SK-N-MC (cell line): Measurements from ENCODE around the gene CYS1.

Experiments
- DNase-seq: peaks from one replicate; pipeline ENCODE4 v3.0.0-alpha.2; 2011; ENCODE audit warnings: low read depth, low spot score
- H3K27ac ChIP-seq: fragments of 200-600 bp; sonication (generic); 2 replicates; pipeline ENCODE4 v1.5.1; 2016; ENCODE audit warnings: mixed run types
- H3K36me3 ChIP-seq: fragments of 200-600 bp; sonication (generic); 2 replicates; pipeline ENCODE4 v1.6.1; 2017; ENCODE audit warnings: antibody characterized with exemption, low read length, mixed read lengths; ENCODE audit not compliant: insufficient read depth
- H3K4me3 ChIP-seq: fragments of 200-600 bp; sonication (generic); 2 replicates; pipeline ENCODE4 v1.5.1; 2016
- H3K9ac ChIP-seq: fragments of 200-600 bp; sonication (generic); 2 replicates; pipeline ENCODE4 v1.8.0; 2017; ENCODE audit warnings: mixed run types, mixed read lengths; ENCODE audit not compliant: insufficient read length
- H3K9me3 ChIP-seq: fragments of 200-600 bp; sonication (generic); 2 replicates; pipeline ENCODE4 v1.6.1; 2017; ENCODE audit warnings: low read depth, mild to moderate bottlenecking, antibody characterized with exemption, low read length, moderate library complexity, mixed read lengths
- EZH2 ChIP-seq: fragments of 200-600 bp; sonication (generic); IDR thresholded peaks from one replicate; pipeline ENCODE4 v1.6.1; 2017; ENCODE audit warnings: antibody characterized with exemption
- FOXP2 ChIP-seq: optimal IDR thresholded peaks from 2 replicates; pipeline ENCODE3; 2011; ENCODE audit warnings: mild to moderate bottlenecking, moderate library complexity; ENCODE audit not compliant: insufficient read depth; ENCODE audit errors: extremely low read length, control extremely low read depth
- POLR2AphosphoS5 ChIP-seq: IDR thresholded peaks from 2 replicates; pipeline ENCODE4 v1.6.1; 2012; ENCODE audit warnings: mild to moderate bottlenecking, low read depth, low read length, borderline replicate concordance

Gene CYS1

GRCh38 chr2:10059552-10060335 is 20.5 kb downstream of the CYS1 start:
- Histone ChIP-seq H3K9ac (no peak overlapping the region), H3K36me3 (no peaks in the 10 kb centered on the region), H3K4me3 (no peak overlapping the region), H3K9me3 (no peaks in the 10 kb centered on the region), H3K27ac (no peak overlapping the region)
- DNase-seq: no peak
- TF ChIP-seq FOXP2: no peak
- TF ChIP-seq POLR2AphosphoS5: no peak
- TF ChIP-seq EZH2: no peak

- no peak overlapping the region for H3K4me3 ChIP-seq
- H3K36me3 ChIP-seq: peaks cover 1% of the 10 kb centered on the region; the same call in 1 of the 2 replicates
- no peak overlapping the region for H3K9ac ChIP-seq
- no peaks in the 10 kb centered on the region for H3K9me3 ChIP-seq
- H3K27ac ChIP-seq: no peak overlapping the region
- no peak for DNase-seq
- TF ChIP-seq POLR2AphosphoS5: no peak
- no peak for TF ChIP-seq FOXP2
- no peak for TF ChIP-seq EZH2
Measured at GRCh38 chr2:10059016-10059351, 21.2 kb downstream of the CYS1 start.

GRCh38 chr2:10058251-10059015 is 21.8 kb downstream of the CYS1 start:
- no peak overlapping the region for H3K9ac ChIP-seq
- peaks cover 6% of the 10 kb centered on the region; the same call in 1 of the 2 replicates for H3K36me3 ChIP-seq
- no peaks in the 10 kb centered on the region for H3K9me3 ChIP-seq
- H3K27ac ChIP-seq: no peak overlapping the region
- DNase-seq: no peak
- H3K4me3 ChIP-seq: no peak overlapping the region
- TF ChIP-seq FOXP2 (no peak), POLR2AphosphoS5 (no peak), EZH2 (no peak)

GRCh38 chr2:10057231-10058107 is 22.7 kb downstream of the CYS1 start:
- H3K9ac ChIP-seq: no peak overlapping the region
- TF ChIP-seq FOXP2 (no peak), POLR2AphosphoS5 (no peak), EZH2 (no peak)
- H3K36me3 ChIP-seq: peaks cover 12% of the 10 kb centered on the region; the same call in 1 of the 2 replicates
- H3K9me3 ChIP-seq: no peaks in the 10 kb centered on the region
- H3K4me3 ChIP-seq: peak overlapping the region; percentile 54
- no peak for DNase-seq
- no peak overlapping the region for H3K27ac ChIP-seq

GRCh38 chr2:10056439-10056838 is 23.8 kb downstream of the CYS1 start:
- H3K4me3 ChIP-seq: no peak overlapping the region
- H3K27ac ChIP-seq: no peak overlapping the region

GRCh38 chr2:10054976-10055375 is 25.2 kb downstream of the CYS1 start:
- TF ChIP-seq FOXP2 (no peak), POLR2AphosphoS5 (no peak), EZH2 (no peak)
- no peaks in the 10 kb centered on the region for H3K9me3 ChIP-seq
- DNase-seq: no peak
- no peak overlapping the region for H3K9ac ChIP-seq
- no peak overlapping the region for H3K4me3 ChIP-seq
- no peak overlapping the region; the same call in 1 of the 2 replicates for H3K27ac ChIP-seq
- peaks cover 18% of the 10 kb centered on the region; the same call in 1 of the 2 replicates for H3K36me3 ChIP-seq

More at GRCh38 chr2:10056439-10056838, 23.8 kb downstream of the CYS1 start:
- H3K36me3 ChIP-seq: peaks cover 18% of the 10 kb centered on the region; the same call in 1 of the 2 replicates
- no peaks in the 10 kb centered on the region for H3K9me3 ChIP-seq
- DNase-seq: no peak
- H3K9ac ChIP-seq: no peak overlapping the region
- TF ChIP-seq FOXP2 (no peak), POLR2AphosphoS5 (no peak), EZH2 (no peak)

GRCh38 chr2:10054424-10054823 is 25.8 kb downstream of the CYS1 start:
- Histone ChIP-seq H3K36me3 (peaks cover 22% of the 10 kb centered on the region; the same call in 1 of the 2 replicates), H3K9ac (no peak overlapping the region), H3K4me3 (no peak overlapping the region), H3K9me3 (no peaks in the 10 kb centered on the region), H3K27ac (no peak overlapping the region; the same call in 1 of the 2 replicates)
- TF ChIP-seq FOXP2 (no peak), POLR2AphosphoS5 (no peak)
- DNase-seq: no peak

GRCh38 chr2:10053351-10053750 is 26.9 kb downstream of the CYS1 start:
- no peak overlapping the region for H3K4me3 ChIP-seq
- H3K36me3 ChIP-seq: peaks cover 26% of the 10 kb centered on the region; the same call in 1 of the 2 replicates
- no peak overlapping the region for H3K27ac ChIP-seq
- DNase-seq: no peak
- no peak overlapping the region for H3K9ac ChIP-seq
- TF ChIP-seq EZH2 (no peak), POLR2AphosphoS5 (no peak), FOXP2 (no peak)
- H3K9me3 ChIP-seq: no peaks in the 10 kb centered on the region
